Calu3 (cell line): ENCODE data around the gene OTOG. TPM values are rescaled to one million over a fixed set of nuclear protein-coding genes. Genes with fewer than 3 reads are reported as not detected.

Experiments used
- BruUV-seq: library from RNA; stranded (reverse); fragments of 400-500 nt; replicated peaks from 2 replicates; lab custom pipeline; 2021; lab: Mats Ljungman, UMichigan
- CTCF ChIA-PET: fragments of 300-600 bp; sonication (Branson Sonifier 250); formaldehyde crosslinking; loops from one replicate; lab custom pipeline; 2022; ENCODE audit warnings: antibody characterized with exemption; lab: Charles Lee
- DNase-seq: peaks from one replicate; pipeline ENCODE4 v3.0.0; 2022
- H3K27ac Mint-ChIP-seq: one replicate; pipeline ENCODE4 v1.8.0; 2022; ENCODE audit warnings: mixed read lengths; ENCODE audit not compliant: unreplicated experiment
- H3K27me3 Mint-ChIP-seq: one replicate; pipeline ENCODE4 v1.8.0; 2022; ENCODE audit warnings: mixed read lengths; ENCODE audit not compliant: unreplicated experiment
- H3K36me3 Mint-ChIP-seq: one replicate; pipeline ENCODE4 v1.8.0; 2022; ENCODE audit warnings: mild to moderate bottlenecking, moderate library complexity, mixed read lengths; ENCODE audit not compliant: insufficient read depth, unreplicated experiment
- H3K4me1 Mint-ChIP-seq: one replicate; pipeline ENCODE4 v1.8.0; 2022; ENCODE audit warnings: mild to moderate bottlenecking, low read depth, mixed read lengths; ENCODE audit not compliant: unreplicated experiment
- H3K4me3 Mint-ChIP-seq: one replicate; pipeline ENCODE4 v1.8.0; 2022; ENCODE audit warnings: mild to moderate bottlenecking, low read depth, moderate library complexity, mixed read lengths; ENCODE audit not compliant: unreplicated experiment
- H3K9me3 Mint-ChIP-seq: one replicate; pipeline ENCODE4 v1.8.0; 2022; ENCODE audit warnings: low read depth, mixed read lengths; ENCODE audit not compliant: unreplicated experiment
- intact Hi-C: fragments of 100-400 bp; cut with micrococcal nuclease; formaldehyde crosslinking; loops from one replicate; pipeline ENCODE4 v1.10.0; 2022; ENCODE audit not compliant: unreplicated experiment
- total RNA-seq: library from RNA; stranded (reverse); gene quantifications from 2 replicates; pipeline ENCODE4 v1.2.3, GENCODE V29; 2022
- TF ChIP-seq, protein P1 (sequence below): fragments of 200-600 bp; IDR thresholded peaks from one replicate; pipeline ENCODE4 v1.8.0; 2022; ENCODE audit warnings: antibody characterized with exemption; ENCODE audit not compliant: unreplicated experiment

Gene OTOG
- total RNA-seq, 1 experiment from 2014 or later, result not detected

DNA sequence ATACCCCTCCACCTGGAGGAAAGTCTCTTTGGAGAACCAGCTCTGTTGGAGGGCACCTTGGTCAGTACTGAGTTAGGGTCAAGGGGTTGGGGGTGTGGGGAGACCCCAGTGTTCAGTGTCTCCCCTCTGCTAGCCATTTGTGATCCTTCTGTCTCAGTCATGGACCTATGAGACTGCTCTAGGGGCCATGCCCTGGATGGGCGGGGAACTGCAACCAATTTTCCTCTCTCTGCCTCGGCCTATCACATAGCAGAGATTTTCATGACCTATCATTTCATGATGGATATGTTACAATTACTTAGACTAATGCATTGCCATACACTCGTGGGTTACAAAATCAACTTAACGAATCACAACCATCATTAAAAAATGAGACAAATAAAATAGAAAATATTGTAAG lies 7.4 kb downstream of the OTOG start:
- no peaks in the 10 kb centered on the region for H3K9me3 Mint-ChIP-seq
- no peak for DNase-seq
- peaks cover 72% of the 10 kb centered on the region for H3K27me3 Mint-ChIP-seq
- BruUV-seq, result no TSS peak
- H3K4me1 Mint-ChIP-seq, result no peaks in the 10 kb centered on the region
- intact Hi-C loops, result no loop called here
- CTCF ChIA-PET, result no interaction called here
- H3K4me3 Mint-ChIP-seq, result no peak overlapping the region
- TF ChIP-seq, protein P1, sequence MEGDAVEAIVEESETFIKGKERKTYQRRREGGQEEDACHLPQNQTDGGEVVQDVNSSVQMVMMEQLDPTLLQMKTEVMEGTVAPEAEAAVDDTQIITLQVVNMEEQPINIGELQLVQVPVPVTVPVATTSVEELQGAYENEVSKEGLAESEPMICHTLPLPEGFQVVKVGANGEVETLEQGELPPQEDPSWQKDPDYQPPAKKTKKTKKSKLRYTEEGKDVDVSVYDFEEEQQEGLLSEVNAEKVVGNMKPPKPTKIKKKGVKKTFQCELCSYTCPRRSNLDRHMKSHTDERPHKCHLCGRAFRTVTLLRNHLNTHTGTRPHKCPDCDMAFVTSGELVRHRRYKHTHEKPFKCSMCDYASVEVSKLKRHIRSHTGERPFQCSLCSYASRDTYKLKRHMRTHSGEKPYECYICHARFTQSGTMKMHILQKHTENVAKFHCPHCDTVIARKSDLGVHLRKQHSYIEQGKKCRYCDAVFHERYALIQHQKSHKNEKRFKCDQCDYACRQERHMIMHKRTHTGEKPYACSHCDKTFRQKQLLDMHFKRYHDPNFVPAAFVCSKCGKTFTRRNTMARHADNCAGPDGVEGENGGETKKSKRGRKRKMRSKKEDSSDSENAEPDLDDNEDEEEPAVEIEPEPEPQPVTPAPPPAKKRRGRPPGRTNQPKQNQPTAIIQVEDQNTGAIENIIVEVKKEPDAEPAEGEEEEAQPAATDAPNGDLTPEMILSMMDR, result no peak
- H3K27ac Mint-ChIP-seq, result no peak overlapping the region
- no peaks in the 10 kb centered on the region for H3K36me3 Mint-ChIP-seq

GRCh38 chr11:17556999-17557398 lies 9.9 kb downstream of the OTOG start:
- TF ChIP-seq, protein P1, result no peak
- Mint-ChIP-seq H3K4me3 (no peak overlapping the region), H3K9me3 (no peaks in the 10 kb centered on the region), H3K27ac (no peak overlapping the region), H3K36me3 (no peaks in the 10 kb centered on the region), H3K4me1 (no peaks in the 10 kb centered on the region), H3K27me3 (peaks cover 69% of the 10 kb centered on the region)
- no peak for DNase-seq
- CTCF ChIA-PET, result no interaction called here
- intact Hi-C loops, result no loop called here
- BruUV-seq, result no TSS peak

- CTCF ChIA-PET, result no interaction called here
- no peaks in the 10 kb centered on the region for H3K9me3 Mint-ChIP-seq
- no peaks in the 10 kb centered on the region for H3K36me3 Mint-ChIP-seq
- peaks cover 57% of the 10 kb centered on the region for H3K27me3 Mint-ChIP-seq
- no peaks in the 10 kb centered on the region for H3K4me1 Mint-ChIP-seq
- intact Hi-C loops, result no loop called here
- no peak overlapping the region for H3K4me3 Mint-ChIP-seq
- no TSS peak for BruUV-seq
- no peak for DNase-seq
- TF ChIP-seq, protein P1, result no peak
- no peak overlapping the region for H3K27ac Mint-ChIP-seq
These were observed 11.1 kb downstream of the OTOG start for GRCh38 chr11:17558025-17558780.

DNA sequence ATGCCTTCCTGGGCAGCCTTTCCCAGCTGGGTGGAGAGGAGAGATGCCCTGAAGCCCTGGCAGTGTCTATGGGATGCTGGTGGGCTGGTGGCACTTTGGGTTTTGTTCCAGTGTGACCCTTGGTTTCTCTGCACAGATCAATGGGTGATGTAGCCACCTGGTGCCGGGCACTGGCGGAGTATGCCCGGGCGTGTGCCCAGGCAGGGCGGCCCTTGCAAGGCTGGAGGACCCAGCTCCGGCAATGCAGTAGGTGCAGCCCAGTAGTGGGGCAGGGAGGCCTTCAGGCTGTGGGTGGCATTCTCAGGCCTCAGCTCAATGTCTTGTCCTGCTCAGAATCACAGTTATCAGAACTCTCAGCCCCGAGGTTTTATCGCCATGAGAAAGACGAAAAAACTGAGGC lies 11.9 kb downstream of the OTOG start:
- Mint-ChIP-seq H3K4me3 (no peak overlapping the region), H3K4me1 (no peaks in the 10 kb centered on the region), H3K9me3 (no peaks in the 10 kb centered on the region), H3K27ac (no peak overlapping the region), H3K36me3 (no peaks in the 10 kb centered on the region), H3K27me3 (peaks cover 53% of the 10 kb centered on the region)
- CTCF ChIA-PET, result no interaction called here
- no peak for DNase-seq
- TF ChIP-seq, protein P1, result no peak
- no TSS peak for BruUV-seq
- intact Hi-C loops, result no loop called here
